ENCODE data around the gene PACSIN1. TPM values are rescaled to one million over a fixed set of nuclear protein-coding genes. Genes with fewer than 3 reads are reported as not detected.

The PACSIN1 gene
- total RNA-seq, 2 donors from 2014 or later: 0.52 TPM; not detected in 1

GRCh38 chr6:34457382-34457741 is 8.5 kb upstream of the PACSIN1 start:
- ATAC-seq: no peak

GRCh38 chr6:34457742-34458735 is 7.8 kb upstream of the PACSIN1 start:
- ATAC-seq (no peak), DNase-seq (no peak)
- intact Hi-C loops (cut with DNase I): no loop called here
- no peaks in the 10 kb centered on the region for H3K36me3 ChIP-seq (replicated peaks in 1 of 2; ENCODE audit: insufficient read depth in 1 of 2, low read depth in 2 of 2)
- no peaks in the 10 kb centered on the region for H3K9me3 ChIP-seq
- TF ChIP-seq CTCF (IDR thresholded peaks at IDR 0.05): no peak
- TF ChIP-seq POLR2A (IDR thresholded peaks at IDR 0.05): no peak
- no peak overlapping the region for H3K4me3 ChIP-seq
- H3K27ac ChIP-seq: no peak overlapping the region
- no peaks in the 10 kb centered on the region for H3K27me3 ChIP-seq
- WGBS, 2 donors: 72 to 75% methylated on average over 7 to 14 of the region's 14 CpGs
- peaks cover 4% of the 10 kb centered on the region for H3K4me1 ChIP-seq

More at GRCh38 chr6:34457382-34457741, 8.5 kb upstream of the PACSIN1 start:
- Histone ChIP-seq H3K4me1 (peaks cover 4% of the 10 kb centered on the region), H3K27me3 (no peaks in the 10 kb centered on the region), H3K27ac (no peak overlapping the region), H3K9me3 (no peaks in the 10 kb centered on the region), H3K4me3 (no peak overlapping the region), H3K36me3 (replicated peaks in 1 of 2; ENCODE audit: insufficient read depth in 1 of 2, low read depth in 2 of 2) (no peaks in the 10 kb centered on the region)
- no peak for DNase-seq
- intact Hi-C loops (cut with DNase I): no loop called here
- WGBS, 2 donors: 50 to 62% methylated on average over 1 to 2 of the region's 2 CpGs
- TF ChIP-seq CTCF (IDR thresholded peaks at IDR 0.05) (no peak), POLR2A (IDR thresholded peaks at IDR 0.05) (no peak)

- no peaks in the 10 kb centered on the region for H3K36me3 ChIP-seq (replicated peaks in 1 of 2; ENCODE audit: insufficient read depth in 1 of 2, low read depth in 2 of 2)
- peak; percentile 62 to 77 (median 66) for DNase-seq
- H3K27ac ChIP-seq: no peak overlapping the region
- WGBS, 2 donors: 26 to 35% methylated on average over 6 of the region's 6 CpGs
- no peak overlapping the region for H3K4me3 ChIP-seq
- H3K4me1 ChIP-seq: peaks cover 4% of the 10 kb centered on the region
- peak; percentile 22 to 79 (median 72) for TF ChIP-seq CTCF (IDR thresholded peaks at IDR 0.05)
- no peak for TF ChIP-seq POLR2A (IDR thresholded peaks at IDR 0.05)
- intact Hi-C loops (cut with DNase I): loop anchor here (10.0 kb wide), 1 partner anchor 145 kb away; no protein-coding TSS in a partner anchor
- no peaks in the 10 kb centered on the region for H3K27me3 ChIP-seq
- ATAC-seq: peak; percentile 86
- no peaks in the 10 kb centered on the region for H3K9me3 ChIP-seq
Measured at GRCh38 chr6:34459899-34460593, 5.8 kb upstream of the PACSIN1 start.

- Histone ChIP-seq H3K27me3 (no peaks in the 10 kb centered on the region), H3K36me3 (replicated peaks in 1 of 2; ENCODE audit: insufficient read depth in 1 of 2, low read depth in 2 of 2) (no peaks in the 10 kb centered on the region), H3K27ac (no peak overlapping the region), H3K4me3 (no peak overlapping the region), H3K9me3 (no peaks in the 10 kb centered on the region), H3K4me1 (peaks cover 9% of the 10 kb centered on the region)
- DNase-seq: no peak
- 72 to 79% methylated on average over 5 of the region's 5 CpGs for WGBS, 2 donors
- intact Hi-C loops (cut with DNase I): loop anchor here (10.0 kb wide), 1 partner anchor 144 kb away; no protein-coding TSS in a partner anchor
- no peak for TF ChIP-seq CTCF (IDR thresholded peaks at IDR 0.05)
- TF ChIP-seq POLR2A (IDR thresholded peaks at IDR 0.05): no peak
- no peak for ATAC-seq
Measured at GRCh38 chr6:34460796-34461507, 4.9 kb upstream of the PACSIN1 start.
